HEK293T (cell line): ENCODE data around the gene LYRM1.

Experiments used
- ARNT ChIP-seq: fragments of 450-650 bp; IDR thresholded peaks from 2 replicates; pipeline ENCODE4 v1.6.1; 2017; ENCODE audit warnings: mild to moderate bottlenecking
- BHLHE40 ChIP-seq: fragments of 450-650 bp; IDR thresholded peaks from 2 replicates; pipeline ENCODE4 v1.6.1; 2016; ENCODE audit warnings: mild to moderate bottlenecking, moderate library complexity, borderline replicate concordance
- CTBP1 ChIP-seq: fragments of 450-650 bp; IDR thresholded peaks from 2 replicates; pipeline ENCODE4 v1.6.1; 2016; ENCODE audit warnings: borderline replicate concordance
- SP1 ChIP-seq: fragments of 450-650 bp; IDR thresholded peaks from 2 replicates; pipeline ENCODE4 v1.6.1; 2017

GRCh38 chr16:20920091-20920490 lies 19.5 kb downstream of the LYRM1 start:
- TF ChIP-seq ARNT, result no peak
- TF ChIP-seq CTBP1, result no peak
- TF ChIP-seq BHLHE40, result no peak
- no peak for TF ChIP-seq SP1
